Endothelial cell of coronary artery (primary cell): ENCODE results near the gene FARP2. TPM values are rescaled to one million over a fixed set of nuclear protein-coding genes. Genes with fewer than 3 reads are reported as not detected.

Source experiments
- total RNA-seq: library from RNA; depleted of rRNA; stranded (reverse); fragments of >200 nt; gene quantifications from 2 replicates; pipeline ENCODE4 v1.2.3, GENCODE V29; 2014

Gene FARP2
- total RNA-seq: 32.0 and 39.8 TPM in 2 replicates

DNA sequence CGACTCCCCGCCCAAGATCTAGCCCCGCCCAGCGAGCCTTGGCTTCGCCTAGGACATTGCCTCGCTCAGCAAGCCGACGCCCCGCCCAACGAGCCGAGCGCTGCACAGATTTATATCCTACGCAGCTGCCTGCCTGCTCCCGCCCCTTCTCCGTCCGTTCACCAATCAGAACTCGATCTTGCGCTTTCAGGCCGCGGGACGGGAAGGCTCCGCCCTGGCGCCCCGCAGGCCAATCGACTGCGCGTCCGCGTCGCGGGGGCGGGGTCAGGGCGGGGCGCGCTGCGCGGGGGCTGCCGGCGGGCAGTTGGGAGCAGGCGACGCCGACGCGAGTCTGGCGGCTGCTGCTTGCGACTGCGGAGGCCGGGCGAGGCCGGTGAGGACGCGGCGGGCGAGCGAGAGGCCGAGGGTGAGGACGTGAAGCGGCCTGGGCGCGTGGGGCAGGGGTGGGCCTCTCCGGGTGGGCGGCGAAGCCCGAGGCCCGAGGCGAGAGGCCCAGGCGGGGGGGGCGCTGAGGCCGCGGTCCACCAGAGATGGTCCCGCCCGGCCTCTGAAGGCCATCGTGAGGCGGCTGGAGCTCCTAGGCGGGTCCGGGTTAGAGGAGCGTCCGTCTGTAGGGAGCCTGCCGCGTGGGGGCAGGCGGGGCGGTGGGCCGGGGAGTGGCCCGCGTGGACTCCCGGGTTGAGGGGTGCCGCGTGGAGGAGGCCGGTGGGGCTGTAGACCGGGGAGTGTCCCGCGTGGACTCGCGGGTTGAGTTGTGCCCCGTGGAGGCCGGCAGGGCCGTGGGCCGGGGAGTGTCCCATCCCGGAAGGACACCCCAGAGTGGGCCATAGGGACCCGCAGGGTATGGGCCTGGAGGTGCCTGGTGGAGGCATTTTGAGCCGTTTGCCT, at the start of gene FARP2:
FARP2 (plus strand) TSS at position 303 of the 888 bp plus-strand sequence. CDS start 16,823 bp downstream, outside the sequence.

DNA sequence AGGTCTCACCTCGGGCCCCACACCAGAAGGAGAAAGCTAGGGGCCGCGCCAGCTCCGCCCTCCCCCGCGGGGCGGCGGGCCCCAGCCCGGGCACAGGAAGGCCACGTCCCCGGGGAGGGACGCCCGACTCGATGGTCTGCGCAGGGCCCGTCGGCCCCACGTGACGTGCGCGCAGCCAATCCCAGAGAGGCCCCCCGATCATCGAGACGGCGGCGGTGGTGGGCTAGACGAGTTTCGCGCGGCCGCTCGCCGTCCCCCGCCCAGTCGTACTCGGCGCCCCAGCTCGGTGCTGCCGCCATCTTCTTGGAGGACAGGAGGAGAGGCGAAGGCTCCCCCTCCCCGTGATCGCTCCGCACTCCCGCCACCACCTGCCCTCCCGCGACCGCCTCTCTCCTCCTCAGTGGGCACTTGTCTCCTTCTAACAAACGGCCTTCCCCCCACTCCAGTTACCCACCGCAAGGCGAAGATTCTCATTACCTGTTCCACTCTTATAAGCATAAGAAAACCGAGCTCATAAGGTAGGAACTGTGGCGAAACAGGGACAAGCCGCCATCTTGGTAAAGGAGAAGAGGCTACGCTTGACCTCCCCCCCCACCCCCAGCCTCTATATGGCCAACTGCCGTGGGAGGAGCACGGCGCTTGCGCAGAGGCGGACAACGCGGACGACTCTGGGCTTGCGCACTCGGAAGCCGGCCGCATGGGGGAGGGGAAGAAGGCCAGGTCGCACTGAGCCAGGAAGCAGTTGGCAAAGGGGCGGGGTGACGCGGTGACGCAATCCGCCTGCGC, 40.8 kb upstream of the FARP2 start, which contains the start of gene HDLBP:
HDLBP (minus strand) TSS at position 580 of the 786 bp plus-strand sequence. CDS start 48,803 bp downstream, outside the sequence.

GRCh38 chr2:241315879-241316631, 40.0 kb upstream of the FARP2 start, which contains the start of gene SEPTIN2:
Gene SEPTIN2, plus strand, starts transcription at chr2:241315925. Its CDS starts 8,308 bp downstream, at chr2:241324233.

GRCh38 chr2:241508240-241509154, 152.4 kb downstream of the FARP2 start, which contains the start of gene STK25:
Gene STK25, minus strand, starts transcription at chr2:241508584. Its CDS starts 549 bp downstream, at chr2:241508035.

Other genes starting within 250 kb of the FARP2 start
- gene PASK, start 206.8 kb upstream of the FARP2 start, total RNA-seq: 3.4 and 5.8 TPM in 2 replicates
- gene PPP1R7, start 205.8 kb upstream of the FARP2 start, total RNA-seq: 48.3 and 71.2 TPM in 2 replicates
- 0.45 and 0.47 TPM in 2 replicates for gene ANO7, start 167.6 kb upstream of the FARP2 start, total RNA-seq
- 856 and 1,073 TPM in 2 replicates for gene HDLBP, start 40.6 kb upstream of the FARP2 start, total RNA-seq
- gene SEPTIN2, start 40.4 kb upstream of the FARP2 start, total RNA-seq: 396 and 431 TPM in 2 replicates
- 311 and 347 TPM in 2 replicates for gene STK25, start 152.3 kb downstream of the FARP2 start, total RNA-seq
- gene BOK, start 202.5 kb downstream of the FARP2 start, total RNA-seq: 29.8 and 51.2 TPM in 2 replicates